H9 (cell line): Measurements from ENCODE around the gene C8G. TPM values are rescaled to one million over a fixed set of nuclear protein-coding genes. Genes with fewer than 3 reads are reported as not detected.
A peak's percentile ranks its signal among the peaks of the same experiment; 100 is the strongest.

Experiments used
- DNase-seq: peaks from one replicate; pipeline ENCODE4 v3.0.0-alpha.2; 2017
- H2AFZ ChIP-seq: one replicate; pipeline ENCODE4 v1.6.1; 2013; ENCODE audit warnings: mild to moderate bottlenecking, low read length, control low read depth, moderate library complexity
- H2AK5ac ChIP-seq: 2 replicates; pipeline ENCODE4 v1.6.1; 2013; ENCODE audit warnings: low read length, control low read depth, mixed read lengths; ENCODE audit not compliant: insufficient read length
- H2BK120ac ChIP-seq: one replicate; pipeline ENCODE4 v1.6.1; 2013; ENCODE audit warnings: low read depth, mild to moderate bottlenecking, low read length, control low read depth, inconsistent platforms; ENCODE audit not compliant: poor library complexity, severe bottlenecking
- H2BK12ac ChIP-seq: 2 replicates; pipeline ENCODE4 v1.6.1; 2013; ENCODE audit warnings: low read length, control low read depth, mixed read lengths, low read depth; ENCODE audit not compliant: insufficient read length
- H2BK15ac ChIP-seq: 2 replicates; pipeline ENCODE4 v1.6.1; 2013; ENCODE audit warnings: low read depth, low read length, control low read depth
- H2BK20ac ChIP-seq: one replicate; pipeline ENCODE4 v1.6.1; 2013; ENCODE audit warnings: low read depth, mild to moderate bottlenecking, low read length, control low read depth, inconsistent platforms; ENCODE audit not compliant: poor library complexity, severe bottlenecking
- H2BK5ac ChIP-seq: 2 replicates; pipeline ENCODE4 v1.6.1; 2013; ENCODE audit warnings: low read length, control low read depth, mixed read lengths; ENCODE audit not compliant: insufficient read length
- H3K14ac ChIP-seq: 2 replicates; pipeline ENCODE4 v1.6.1; 2013; ENCODE audit warnings: low read length, control low read depth; ENCODE audit not compliant: insufficient read depth
- H3K18ac ChIP-seq: 2 replicates; pipeline ENCODE4 v1.6.1; 2013; ENCODE audit warnings: low read depth, mild to moderate bottlenecking, mixed read lengths, low read length, control low read depth; ENCODE audit not compliant: insufficient read length
- H3K23ac ChIP-seq: 2 replicates; pipeline ENCODE4 v1.6.1; 2013; ENCODE audit warnings: low read length, control low read depth, mixed read lengths, low read depth; ENCODE audit not compliant: insufficient read length
- H3K23me2 ChIP-seq: 2 replicates; pipeline ENCODE4 v1.6.1; 2013; ENCODE audit warnings: low read depth, mild to moderate bottlenecking, mixed read lengths, low read length, control low read depth; ENCODE audit not compliant: insufficient read length, poor library complexity, severe bottlenecking
- H3K27ac ChIP-seq: 2 replicates; pipeline ENCODE4 v1.5.1; 2013; ENCODE audit warnings: low read length, control low read depth, mixed read lengths, low read depth; ENCODE audit not compliant: insufficient read length
- H3K27me3 ChIP-seq: 2 replicates; pipeline ENCODE4 v1.6.1; 2013; ENCODE audit warnings: low read length, control low read depth, inconsistent platforms; ENCODE audit not compliant: insufficient read depth
- H3K4ac ChIP-seq: 2 replicates; pipeline ENCODE4 v1.6.1; 2013; ENCODE audit warnings: low read depth, mild to moderate bottlenecking, control low read depth, inconsistent platforms, low read length, moderate library complexity
- H3K4me1 ChIP-seq: 2 replicates; pipeline ENCODE4 v1.6.1; 2013; ENCODE audit warnings: low read length, control low read depth, inconsistent platforms; ENCODE audit not compliant: insufficient read depth
- H3K4me2 ChIP-seq: 2 replicates; pipeline ENCODE4 v1.6.1; 2013; ENCODE audit warnings: low read length, control low read depth, mixed read lengths; ENCODE audit not compliant: insufficient read length, insufficient read depth
- H3K56ac ChIP-seq: 2 replicates; pipeline ENCODE4 v1.6.1; 2013; ENCODE audit warnings: low read depth, mild to moderate bottlenecking, mixed read lengths, low read length, control low read depth; ENCODE audit not compliant: insufficient read length
- H3K79me1 ChIP-seq: 2 replicates; pipeline ENCODE4 v1.6.1; 2013; ENCODE audit warnings: low read depth, mild to moderate bottlenecking, moderate library complexity, low read length, control low read depth, inconsistent platforms; ENCODE audit not compliant: insufficient read depth, poor library complexity, severe bottlenecking
- H3K79me2 ChIP-seq: 2 replicates; pipeline ENCODE4 v1.6.1; 2013; ENCODE audit warnings: low read length, control low read depth, inconsistent platforms; ENCODE audit not compliant: insufficient read depth
- H3K9ac ChIP-seq: 2 replicates; pipeline ENCODE4 v1.6.1; 2013; ENCODE audit warnings: low read length, control low read depth, mixed read lengths; ENCODE audit not compliant: insufficient read length; ENCODE audit errors: extremely low read depth
- H3K9me3 ChIP-seq: one replicate; pipeline ENCODE4 v1.6.1; 2013; ENCODE audit warnings: low read depth, low read length, inconsistent platforms; ENCODE audit not compliant: control insufficient read depth
- H3T11ph ChIP-seq: one replicate; pipeline ENCODE4 v1.6.1; 2013; ENCODE audit warnings: mild to moderate bottlenecking, low read length, control low read depth, inconsistent platforms
- H4K20me1 ChIP-seq: one replicate; pipeline ENCODE4 v1.6.1; 2013; ENCODE audit not compliant: control insufficient read depth, insufficient read length, insufficient read depth
- H4K5ac ChIP-seq: 2 replicates; pipeline ENCODE4 v1.6.1; 2013; ENCODE audit warnings: low read depth, mild to moderate bottlenecking, mixed read lengths, low read length, control low read depth; ENCODE audit not compliant: insufficient read length
- H4K8ac ChIP-seq: replicated peaks from 2 replicates; pipeline ENCODE4 v1.6.1; 2013; ENCODE audit warnings: low read length, control low read depth, mixed read lengths, low read depth; ENCODE audit not compliant: insufficient read length
- H4K91ac ChIP-seq: 2 replicates; pipeline ENCODE4 v1.6.1; 2013; ENCODE audit warnings: low read depth, mild to moderate bottlenecking, moderate library complexity, mixed read lengths, low read length, control low read depth; ENCODE audit not compliant: insufficient read length
- H3K27ac Mint-ChIP-seq, 3 experiments: 2 replicates in 2 of 3; 3 replicates in 1 of 3; pipeline ENCODE4 v1.8.0; 2020 to 2021; ENCODE audit warnings: mixed read lengths in 3 of 3, mild to moderate bottlenecking in 1 of 3, moderate library complexity in 1 of 3
- H3K27me3 Mint-ChIP-seq: 2 replicates; pipeline ENCODE4 v1.8.0; 2021; ENCODE audit warnings: low read depth, mild to moderate bottlenecking, moderate library complexity, mixed read lengths
- H3K36me3 Mint-ChIP-seq, 3 experiments: 2 replicates in 2 of 3; 3 replicates in 1 of 3; pipeline ENCODE4 v1.8.0; 2020 to 2021; ENCODE audit warnings: low read depth in 3 of 3, mixed read lengths in 3 of 3; ENCODE audit not compliant: insufficient read depth in 1 of 3
- H3K4me1 Mint-ChIP-seq, 2 experiments: 2 replicates each; pipeline ENCODE4 v1.8.0; 2020; ENCODE audit warnings: mixed read lengths in 2 of 2
- H3K4me3 Mint-ChIP-seq, 2 experiments: 2 replicates in 1 of 2; 3 replicates in 1 of 2; pipeline ENCODE4 v1.8.0; 2020 to 2021; ENCODE audit warnings: mild to moderate bottlenecking in 2 of 2, mixed read lengths in 2 of 2, moderate library complexity in 1 of 2
- H3K9me3 Mint-ChIP-seq, 2 experiments: 2 replicates in 1 of 2; 3 replicates in 1 of 2; pipeline ENCODE4 v1.8.0; 2020; ENCODE audit warnings: mild to moderate bottlenecking in 2 of 2, mixed read lengths in 2 of 2, moderate library complexity in 1 of 2
- WGBS: extraction: QIAGEN DNeasy Blood & Tissue Kit; methylation state at CpG from one replicate; pipeline ENCODE4 v1.1.7; 2013; ENCODE audit warnings: missing lambda C conversion rate, low lambda C conversion rate, mixed read lengths; ENCODE audit not compliant: insufficient read length; ENCODE audit errors: extremely low coverage; 5-methylcytosine and 5-hydroxymethylcytosine counted together
- total RNA-seq: library from RNA; stranded (reverse); gene quantifications from 2 replicates; pipeline ENCODE4 v1.2.1, GENCODE V29; 2021
- TF ChIP-seq, protein P1 (sequence below): fragments of 200-600 bp; sonication (generic); conservative IDR thresholded peaks from 3 replicates; pipeline ENCODE4 v1.8.0; 2021; ENCODE audit warnings: antibody characterized with exemption, mild to moderate bottlenecking

Gene C8G
- total RNA-seq, 1 experiment from 2014 or later = 0.96 TPM

- no peak overlapping the region for H2BK5ac ChIP-seq
- peak overlapping the region; percentile 68 to 72; a peak in 4 of 5 replicates for H3K4me3 Mint-ChIP-seq
- TF ChIP-seq, protein P1, sequence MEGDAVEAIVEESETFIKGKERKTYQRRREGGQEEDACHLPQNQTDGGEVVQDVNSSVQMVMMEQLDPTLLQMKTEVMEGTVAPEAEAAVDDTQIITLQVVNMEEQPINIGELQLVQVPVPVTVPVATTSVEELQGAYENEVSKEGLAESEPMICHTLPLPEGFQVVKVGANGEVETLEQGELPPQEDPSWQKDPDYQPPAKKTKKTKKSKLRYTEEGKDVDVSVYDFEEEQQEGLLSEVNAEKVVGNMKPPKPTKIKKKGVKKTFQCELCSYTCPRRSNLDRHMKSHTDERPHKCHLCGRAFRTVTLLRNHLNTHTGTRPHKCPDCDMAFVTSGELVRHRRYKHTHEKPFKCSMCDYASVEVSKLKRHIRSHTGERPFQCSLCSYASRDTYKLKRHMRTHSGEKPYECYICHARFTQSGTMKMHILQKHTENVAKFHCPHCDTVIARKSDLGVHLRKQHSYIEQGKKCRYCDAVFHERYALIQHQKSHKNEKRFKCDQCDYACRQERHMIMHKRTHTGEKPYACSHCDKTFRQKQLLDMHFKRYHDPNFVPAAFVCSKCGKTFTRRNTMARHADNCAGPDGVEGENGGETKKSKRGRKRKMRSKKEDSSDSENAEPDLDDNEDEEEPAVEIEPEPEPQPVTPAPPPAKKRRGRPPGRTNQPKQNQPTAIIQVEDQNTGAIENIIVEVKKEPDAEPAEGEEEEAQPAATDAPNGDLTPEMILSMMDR = no peak
Observed at GRCh38 chr9:136942881-136943230, 2.2 kb upstream of the C8G start.

More at GRCh38 chr9:136942881-136943230, 2.2 kb upstream of the C8G start:
- H3K4ac ChIP-seq = no peak overlapping the region
- H3K9ac ChIP-seq = no peak overlapping the region
- no peak overlapping the region for H3T11ph ChIP-seq
- no peak for DNase-seq
- H2BK120ac ChIP-seq = no peak overlapping the region
- no peaks in the 10 kb centered on the region for H3K79me2 ChIP-seq
- H4K8ac ChIP-seq = no peak overlapping the region
- H3K4me2 ChIP-seq = peak overlapping the region; percentile 60
- Mint-ChIP-seq H3K27ac (no peak overlapping the region), H3K9me3 (no peaks in the 10 kb centered on the region), H3K27me3 (peaks cover 3% of the 10 kb centered on the region; the same call in 1 of the 2 replicates), H3K36me3 (peaks cover 2 to 43% (median 31%) of the 10 kb centered on the region in 3 experiments; a peak in 5 of 7 replicates), H3K4me1 (peaks cover 8 to 16% of the 10 kb centered on the region in 2 experiments)
- peaks cover 3% of the 10 kb centered on the region for H3K23me2 ChIP-seq
- H3K18ac ChIP-seq = no peak overlapping the region
- no peak overlapping the region for H2AK5ac ChIP-seq
- no peaks in the 10 kb centered on the region for H3K4me1 ChIP-seq
- no peak overlapping the region for H3K56ac ChIP-seq
- no peak overlapping the region for H3K23ac ChIP-seq
- H3K9me3 ChIP-seq = no peaks in the 10 kb centered on the region
- H3K27me3 ChIP-seq = no peaks in the 10 kb centered on the region
- no peak overlapping the region for H2BK12ac ChIP-seq
- no peak overlapping the region for H4K91ac ChIP-seq
- H2AFZ ChIP-seq = no peak overlapping the region
- H3K79me1 ChIP-seq = no peaks in the 10 kb centered on the region
- H3K14ac ChIP-seq = no peak overlapping the region
- no peak overlapping the region for H2BK15ac ChIP-seq
- H4K5ac ChIP-seq = no peak overlapping the region
- H3K27ac ChIP-seq = no peak overlapping the region
- no peaks in the 10 kb centered on the region for H4K20me1 ChIP-seq
- no peak overlapping the region for H2BK20ac ChIP-seq
- WGBS = no CpG with 5 or more reads among the region's 16 CpGs
